GM23338 (cell line): ENCODE measurements around the gene MBD5. TPM values are rescaled to one million over a fixed set of nuclear protein-coding genes. Genes with fewer than 3 reads are reported as not detected.
A peak's percentile ranks its signal among the peaks of the same experiment; 100 is the strongest.

ENCODE experiments used
- ATAC-seq: fragments of 200-7000 bp; cut with Tn5 transposase; 3 replicates; pipeline ENCODE4 v1.9.1; 2020
- DNase-seq: peaks from one replicate; pipeline ENCODE4 v3.0.0-alpha.2; 2015; ENCODE audit warnings: low spot score
- H2AFZ ChIP-seq: fragments of 200-600 bp; sonication (generic); 2 replicates; pipeline ENCODE4 v1.8.0; 2016; ENCODE audit warnings: antibody characterized with exemption, mild to moderate bottlenecking, moderate library complexity
- H3F3A ChIP-seq: fragments of 200-600 bp; sonication (generic); replicated peaks from 2 replicates; pipeline ENCODE4 v1.8.0; 2017; ENCODE audit warnings: antibody characterized with exemption, mixed run types, low read depth
- H3K27ac ChIP-seq: fragments of 200-600 bp; sonication (generic); 2 replicates; pipeline ENCODE4 v1.6.1; 2016; ENCODE audit warnings: low read depth
- H3K27me3 ChIP-seq: fragments of 200-600 bp; sonication (generic); 2 replicates; pipeline ENCODE4 v1.8.0; 2016; ENCODE audit warnings: mild to moderate bottlenecking, mixed run types, moderate library complexity; ENCODE audit not compliant: insufficient read depth
- H3K36me3 ChIP-seq: fragments of 200-600 bp; sonication (generic); 2 replicates; pipeline ENCODE4 v1.8.0; 2016; ENCODE audit warnings: mild to moderate bottlenecking; ENCODE audit not compliant: insufficient read depth
- H3K4me1 ChIP-seq: fragments of 200-600 bp; sonication (generic); 2 replicates; pipeline ENCODE4 v1.8.0; 2016; ENCODE audit warnings: mild to moderate bottlenecking, moderate library complexity; ENCODE audit not compliant: insufficient read depth
- H3K4me2 ChIP-seq: fragments of 200-600 bp; sonication (generic); 2 replicates; pipeline ENCODE4 v1.7.1; 2017; ENCODE audit warnings: mixed run types
- H3K4me3 ChIP-seq: fragments of 200-600 bp; sonication (generic); 2 replicates; pipeline ENCODE4 v1.6.1; 2016; ENCODE audit warnings: mixed run types
- H3K79me2 ChIP-seq: fragments of 200-600 bp; sonication (generic); replicated peaks from 2 replicates; pipeline ENCODE4 v1.8.0; 2017; ENCODE audit warnings: mild to moderate bottlenecking; ENCODE audit not compliant: insufficient read depth
- H3K9me2 ChIP-seq: fragments of 200-600 bp; sonication (generic); 2 replicates; pipeline ENCODE4 v1.8.0; 2017; ENCODE audit not compliant: insufficient read depth
- H4K20me1 ChIP-seq: fragments of 200-600 bp; sonication (generic); replicated peaks from 2 replicates; pipeline ENCODE4 v1.8.0; 2017; ENCODE audit warnings: mild to moderate bottlenecking; ENCODE audit not compliant: insufficient read depth
- H3K27ac Mint-ChIP-seq: 2 replicates; pipeline ENCODE4 v1.8.0; 2020; ENCODE audit warnings: inconsistent platforms, mild to moderate bottlenecking, moderate library complexity, mixed read lengths
- H3K27me3 Mint-ChIP-seq: 3 replicates; pipeline ENCODE4 v1.8.0; 2022; ENCODE audit warnings: low read depth, mild to moderate bottlenecking, moderate library complexity, mixed read lengths, inconsistent platforms; ENCODE audit not compliant: insufficient read depth, poor library complexity
- H3K36me3 Mint-ChIP-seq: 3 replicates; pipeline ENCODE4 v1.8.0; 2021; ENCODE audit warnings: low read depth, mild to moderate bottlenecking, inconsistent platforms, moderate library complexity, mixed read lengths
- H3K4me1 Mint-ChIP-seq: 3 replicates; pipeline ENCODE4 v1.8.0; 2020; ENCODE audit warnings: mild to moderate bottlenecking, inconsistent platforms, mixed read lengths
- H3K4me3 Mint-ChIP-seq: 3 replicates; pipeline ENCODE4 v1.8.0; 2021; ENCODE audit warnings: moderate library complexity, mild to moderate bottlenecking, inconsistent platforms, mixed read lengths
- H3K9me3 Mint-ChIP-seq: 3 replicates; pipeline ENCODE4 v1.8.0; 2020; ENCODE audit warnings: moderate library complexity, mild to moderate bottlenecking, inconsistent platforms, mixed read lengths
- CREB1 ChIP-seq: fragments of 250-450 bp; sonication (Bioruptor Pico); IDR thresholded peaks from 2 replicates; pipeline ENCODE4 v1.5.0; 2020; ENCODE audit warnings: low read depth, mild to moderate bottlenecking, moderate library complexity
- EZH2 ChIP-seq: fragments of 200-600 bp; sonication (generic); IDR thresholded peaks from one replicate; pipeline ENCODE4 v1.8.0; 2017; ENCODE audit warnings: antibody characterized with exemption, mild to moderate bottlenecking, low read depth; ENCODE audit not compliant: unreplicated experiment
- JUNB ChIP-seq: IDR thresholded peaks from one replicate; pipeline ENCODE4 v1.6.1; 2016; ENCODE audit warnings: antibody characterized with exemption; ENCODE audit not compliant: unreplicated experiment
- NANOG ChIP-seq: IDR thresholded peaks from 2 replicates; pipeline ENCODE4 v1.6.1; 2016; ENCODE audit warnings: antibody characterized with exemption, borderline replicate concordance
- STAT1 ChIP-seq: IDR thresholded peaks from one replicate; pipeline ENCODE4 v1.6.1; 2016; ENCODE audit warnings: antibody characterized with exemption; ENCODE audit not compliant: unreplicated experiment
- ZNF331 ChIP-seq: fragments of 250-450 bp; sonication (Bioruptor Pico); IDR thresholded peaks from 2 replicates; pipeline ENCODE4 v1.5.0; 2020; ENCODE audit warnings: low read depth, mild to moderate bottlenecking, moderate library complexity
- polyA plus RNA-seq: library from polyadenylated mRNA; unstranded; fragments of >200 nt; fragmentation: Nextera tagmentation; extraction: Ambion mirVana; gene quantifications from 2 replicates; pipeline ENCODE4 v1.2.1, GENCODE V29; 2016
- total RNA-seq: library from RNA; depleted of rRNA; stranded (reverse); fragments of >200 nt; shearing (Covaris generic); gene quantifications from 2 replicates; pipeline ENCODE4 v1.2.3, GENCODE V29; 2014
- TF ChIP-seq, protein P1 (sequence below), 2 experiments: fragments of 200-600 bp in 1 of 2; sonication (generic) in 1 of 2; conservative IDR thresholded peaks; 2 replicates each; pipeline versions ENCODE4 v1.5.1 to v1.6.1; 2016 to 2017; ENCODE audit warnings: antibody characterized with exemption in 2 of 2, low read depth in 2 of 2, mild to moderate bottlenecking in 2 of 2, moderate library complexity in 1 of 2
- TF ChIP-seq, protein P2 (sequence below): IDR thresholded peaks from 2 replicates; pipeline ENCODE4 v1.6.1; 2016; ENCODE audit warnings: antibody characterized with exemption
- TF ChIP-seq, protein P3 (sequence below): IDR thresholded peaks from one replicate; pipeline ENCODE4 v1.6.1; 2018; ENCODE audit warnings: antibody characterized with exemption; ENCODE audit not compliant: unreplicated experiment

Gene MBD5
- total and polyA plus RNA-seq, 2 experiments from 2014 or later = 16.2 to 23.1 TPM

DNA sequence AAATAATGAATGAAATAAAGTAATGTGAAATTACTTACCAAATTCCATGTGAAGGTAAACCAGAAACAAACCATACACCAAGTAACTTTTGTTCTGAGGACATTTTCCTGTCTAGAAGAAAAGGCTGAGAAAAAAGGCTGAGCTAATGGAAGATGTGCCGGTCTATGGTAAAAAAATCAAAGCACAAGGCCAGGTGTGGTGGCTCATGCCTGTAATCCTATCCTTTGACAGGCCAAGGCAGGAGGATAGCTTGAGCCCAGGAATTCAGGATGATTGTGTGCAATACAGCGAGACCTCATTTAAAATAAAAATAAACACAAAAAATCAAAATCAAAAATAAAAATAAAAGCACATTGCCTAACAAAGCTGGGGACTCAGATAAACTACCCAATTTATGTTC lies 7.0 kb upstream of the MBD5 start (continued):
- TF ChIP-seq, protein P1, sequence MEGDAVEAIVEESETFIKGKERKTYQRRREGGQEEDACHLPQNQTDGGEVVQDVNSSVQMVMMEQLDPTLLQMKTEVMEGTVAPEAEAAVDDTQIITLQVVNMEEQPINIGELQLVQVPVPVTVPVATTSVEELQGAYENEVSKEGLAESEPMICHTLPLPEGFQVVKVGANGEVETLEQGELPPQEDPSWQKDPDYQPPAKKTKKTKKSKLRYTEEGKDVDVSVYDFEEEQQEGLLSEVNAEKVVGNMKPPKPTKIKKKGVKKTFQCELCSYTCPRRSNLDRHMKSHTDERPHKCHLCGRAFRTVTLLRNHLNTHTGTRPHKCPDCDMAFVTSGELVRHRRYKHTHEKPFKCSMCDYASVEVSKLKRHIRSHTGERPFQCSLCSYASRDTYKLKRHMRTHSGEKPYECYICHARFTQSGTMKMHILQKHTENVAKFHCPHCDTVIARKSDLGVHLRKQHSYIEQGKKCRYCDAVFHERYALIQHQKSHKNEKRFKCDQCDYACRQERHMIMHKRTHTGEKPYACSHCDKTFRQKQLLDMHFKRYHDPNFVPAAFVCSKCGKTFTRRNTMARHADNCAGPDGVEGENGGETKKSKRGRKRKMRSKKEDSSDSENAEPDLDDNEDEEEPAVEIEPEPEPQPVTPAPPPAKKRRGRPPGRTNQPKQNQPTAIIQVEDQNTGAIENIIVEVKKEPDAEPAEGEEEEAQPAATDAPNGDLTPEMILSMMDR (conservative IDR thresholded peaks at IDR 0.05; ENCODE audit: low read depth in 2 of 2) = no peak
- TF ChIP-seq JUNB = no peak

DNA sequence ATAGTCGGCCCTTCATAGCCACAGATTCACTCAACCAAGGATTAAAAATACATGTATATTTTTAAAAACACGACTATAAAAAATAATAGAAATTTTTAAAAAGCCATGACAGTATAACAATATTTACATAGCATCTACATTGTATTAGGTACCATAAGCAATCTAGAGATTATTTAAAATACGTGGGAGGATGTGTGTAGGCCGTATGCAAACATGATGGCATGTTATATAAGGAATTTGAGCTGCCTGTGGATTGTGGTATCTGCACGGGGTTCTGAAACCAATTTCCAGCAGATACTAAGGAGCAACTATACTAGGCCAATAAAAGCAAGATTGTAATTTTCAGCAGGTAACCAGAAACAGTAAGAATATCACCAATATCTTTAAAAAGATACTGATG lies 6.3 kb upstream of the MBD5 start:
- TF ChIP-seq STAT1 (no peak), ZNF331 (no peak)
- Mint-ChIP-seq H3K36me3 (peaks cover 12% of the 10 kb centered on the region), H3K27me3 (no peaks in the 10 kb centered on the region), H3K27ac (peak overlapping the region; percentile 46), H3K4me1 (peaks cover 30% of the 10 kb centered on the region), H3K9me3 (no peaks in the 10 kb centered on the region), H3K4me3 (no peak overlapping the region)
- no peaks in the 10 kb centered on the region for H3K36me3 ChIP-seq
- H3K4me2 ChIP-seq = no peak overlapping the region
- H3F3A ChIP-seq = no peaks in the 10 kb centered on the region
- peaks cover 25% of the 10 kb centered on the region; the same call in 1 of the 2 replicates for H4K20me1 ChIP-seq
- DNase-seq = no peak
- H3K79me2 ChIP-seq = peaks cover 100% of the 10 kb centered on the region
- ATAC-seq = no peak
- no peaks in the 10 kb centered on the region for H3K27me3 ChIP-seq
- H3K9me2 ChIP-seq = no peaks in the 10 kb centered on the region
- no peak overlapping the region for H3K4me3 ChIP-seq
- H3K4me1 ChIP-seq = peaks cover 21% of the 10 kb centered on the region
- no peak overlapping the region for H3K27ac ChIP-seq
- H2AFZ ChIP-seq = no peak overlapping the region

DNA sequence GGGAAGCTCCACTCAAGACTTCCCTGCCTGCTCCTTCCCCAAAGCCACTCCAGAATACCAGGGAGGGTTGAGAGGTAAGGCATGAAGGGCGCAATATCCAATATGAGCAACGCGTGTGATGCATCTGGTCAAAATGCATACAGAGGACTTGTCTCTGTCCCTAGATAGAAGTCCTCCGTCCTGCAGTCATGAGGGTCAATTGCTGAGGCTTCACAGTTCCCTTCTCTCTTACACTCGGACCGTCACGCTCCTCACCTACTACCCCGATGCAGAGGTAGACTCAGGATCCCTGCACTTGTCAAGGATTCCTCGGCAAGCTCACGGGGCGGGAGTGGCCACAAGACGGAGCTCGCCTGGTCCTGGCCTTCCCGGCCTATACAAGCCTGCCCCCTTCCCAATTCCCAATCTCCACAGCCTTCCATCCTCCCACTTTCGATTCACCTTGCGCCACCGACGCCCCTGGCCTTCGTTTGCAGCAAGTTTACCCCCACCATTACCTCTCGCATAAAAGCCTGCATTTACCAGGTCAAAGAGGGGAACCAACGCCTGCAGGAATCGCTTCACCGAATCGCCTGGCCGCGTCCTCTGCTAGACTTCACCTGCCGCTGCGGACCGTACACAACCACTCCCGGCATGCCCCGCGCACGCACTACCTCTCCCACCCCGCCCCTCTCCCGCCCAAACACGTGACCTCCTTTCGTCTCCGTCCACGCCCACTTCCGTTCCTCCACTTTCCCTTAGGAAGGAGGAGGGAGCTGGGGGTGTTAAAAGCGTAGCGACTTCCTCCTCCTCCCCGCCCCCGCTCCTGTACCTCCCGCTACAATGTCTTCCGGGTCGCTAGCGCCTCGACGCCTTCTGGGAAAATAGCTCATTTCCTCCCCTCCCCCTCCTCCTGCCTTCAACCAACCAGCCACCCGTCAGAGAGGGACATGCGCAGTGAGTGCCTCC lies 506 bp upstream of the MBD5 start, which contains the start of gene ORC4:
Gene ORC4 (minus strand): TSS at position 627 of the 948 bp plus-strand sequence. CDS start 44,779 bp downstream, outside the sequence.
- Histone ChIP-seq H3K4me3 (peak within 1 kb of the TSS; percentile 86), H3K36me3 (no peaks in the 10 kb centered on the region), H3K4me1 (peaks cover 26% of the 10 kb centered on the region), H2AFZ (peak within 1 kb of the TSS; percentile 39; the same call in 1 of the 2 replicates), H3F3A (no peaks in the 10 kb centered on the region; the same call in 1 of the 2 replicates), H3K27ac (peak within 1 kb of the TSS; percentile 89), H3K9me2 (no peaks in the 10 kb centered on the region), H3K79me2 (peaks cover 89% of the 10 kb centered on the region), H3K27me3 (no peaks in the 10 kb centered on the region), H3K4me2 (peak within 1 kb of the TSS; percentile 89), H4K20me1 (peaks cover 8% of the 10 kb centered on the region; the same call in 1 of the 2 replicates)
- DNase-seq = peak; percentile 100
- peak within 1 kb of the TSS; percentile 98 for H3K27ac Mint-ChIP-seq
- peak; percentile 85 for ATAC-seq
- no peaks in the 10 kb centered on the region for H3K9me3 Mint-ChIP-seq
- peaks cover 23% of the 10 kb centered on the region for H3K4me1 Mint-ChIP-seq
- H3K4me3 Mint-ChIP-seq = peak within 1 kb of the TSS; percentile 99
- peaks cover 10% of the 10 kb centered on the region; the same call in 2 of the 3 replicates for H3K36me3 Mint-ChIP-seq
- peaks cover 2% of the 10 kb centered on the region for H3K27me3 Mint-ChIP-seq
- TF ChIP-seq EZH2 (no peak), CREB1 (peak; percentile 65), NANOG (no peak), ZNF331 (no peak), JUNB (no peak), STAT1 (no peak)
- TF ChIP-seq, protein P1 (conservative IDR thresholded peaks at IDR 0.05; ENCODE audit: low read depth in 2 of 2) = peak; percentile 52 to 67
- TF ChIP-seq, protein P2, sequence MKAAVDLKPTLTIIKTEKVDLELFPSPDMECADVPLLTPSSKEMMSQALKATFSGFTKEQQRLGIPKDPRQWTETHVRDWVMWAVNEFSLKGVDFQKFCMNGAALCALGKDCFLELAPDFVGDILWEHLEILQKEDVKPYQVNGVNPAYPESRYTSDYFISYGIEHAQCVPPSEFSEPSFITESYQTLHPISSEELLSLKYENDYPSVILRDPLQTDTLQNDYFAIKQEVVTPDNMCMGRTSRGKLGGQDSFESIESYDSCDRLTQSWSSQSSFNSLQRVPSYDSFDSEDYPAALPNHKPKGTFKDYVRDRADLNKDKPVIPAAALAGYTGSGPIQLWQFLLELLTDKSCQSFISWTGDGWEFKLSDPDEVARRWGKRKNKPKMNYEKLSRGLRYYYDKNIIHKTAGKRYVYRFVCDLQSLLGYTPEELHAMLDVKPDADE = peak; percentile 84
- TF ChIP-seq, protein P3, sequence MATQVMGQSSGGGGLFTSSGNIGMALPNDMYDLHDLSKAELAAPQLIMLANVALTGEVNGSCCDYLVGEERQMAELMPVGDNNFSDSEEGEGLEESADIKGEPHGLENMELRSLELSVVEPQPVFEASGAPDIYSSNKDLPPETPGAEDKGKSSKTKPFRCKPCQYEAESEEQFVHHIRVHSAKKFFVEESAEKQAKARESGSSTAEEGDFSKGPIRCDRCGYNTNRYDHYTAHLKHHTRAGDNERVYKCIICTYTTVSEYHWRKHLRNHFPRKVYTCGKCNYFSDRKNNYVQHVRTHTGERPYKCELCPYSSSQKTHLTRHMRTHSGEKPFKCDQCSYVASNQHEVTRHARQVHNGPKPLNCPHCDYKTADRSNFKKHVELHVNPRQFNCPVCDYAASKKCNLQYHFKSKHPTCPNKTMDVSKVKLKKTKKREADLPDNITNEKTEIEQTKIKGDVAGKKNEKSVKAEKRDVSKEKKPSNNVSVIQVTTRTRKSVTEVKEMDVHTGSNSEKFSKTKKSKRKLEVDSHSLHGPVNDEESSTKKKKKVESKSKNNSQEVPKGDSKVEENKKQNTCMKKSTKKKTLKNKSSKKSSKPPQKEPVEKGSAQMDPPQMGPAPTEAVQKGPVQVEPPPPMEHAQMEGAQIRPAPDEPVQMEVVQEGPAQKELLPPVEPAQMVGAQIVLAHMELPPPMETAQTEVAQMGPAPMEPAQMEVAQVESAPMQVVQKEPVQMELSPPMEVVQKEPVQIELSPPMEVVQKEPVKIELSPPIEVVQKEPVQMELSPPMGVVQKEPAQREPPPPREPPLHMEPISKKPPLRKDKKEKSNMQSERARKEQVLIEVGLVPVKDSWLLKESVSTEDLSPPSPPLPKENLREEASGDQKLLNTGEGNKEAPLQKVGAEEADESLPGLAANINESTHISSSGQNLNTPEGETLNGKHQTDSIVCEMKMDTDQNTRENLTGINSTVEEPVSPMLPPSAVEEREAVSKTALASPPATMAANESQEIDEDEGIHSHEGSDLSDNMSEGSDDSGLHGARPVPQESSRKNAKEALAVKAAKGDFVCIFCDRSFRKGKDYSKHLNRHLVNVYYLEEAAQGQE = no peak
